Parathyroid adenoma (tissue), 2 donors: Measurements from ENCODE around the gene GRK2.
A peak's percentile ranks its signal among the peaks of the same experiment; 100 is the strongest.
"Not testable (repeated sequence)": the region's sequence is repeated elsewhere in the genome, so short reads cannot be mapped to it uniquely, and the experiment has no call there.

Experiments used
- H2AFZ ChIP-seq: fragments of 300-600 bp; sonication (generic); one replicate; pipeline ENCODE4 v1.7.0; 2017; ENCODE audit warnings: antibody characterized with exemption, mild to moderate bottlenecking
- H3K27ac ChIP-seq: fragments of 300-600 bp; sonication (generic); one replicate; pipeline ENCODE4 v1.7.0; 2017
- H3K27me3 ChIP-seq: fragments of 300-600 bp; sonication (generic); one replicate; pipeline ENCODE4 v1.7.0; 2017; ENCODE audit warnings: low read length; ENCODE audit not compliant: control insufficient read depth, insufficient read depth
- H3K36me3 ChIP-seq: fragments of 300-600 bp; sonication (generic); one replicate; pipeline ENCODE4 v1.7.0; 2017; ENCODE audit warnings: low read length; ENCODE audit not compliant: control insufficient read depth, insufficient read depth
- H3K4me1 ChIP-seq: fragments of 300-600 bp; sonication (generic); one replicate; pipeline ENCODE4 v1.7.0; 2017; ENCODE audit warnings: control low read depth
- H3K4me2 ChIP-seq: fragments of 300-600 bp; sonication (generic); one replicate; pipeline ENCODE4 v1.7.0; 2017; ENCODE audit warnings: low read length
- H3K4me3 ChIP-seq: fragments of 300-600 bp; sonication (generic); one replicate; pipeline ENCODE4 v1.7.0; 2017; ENCODE audit warnings: low read depth, low read length
- H3K79me2 ChIP-seq: fragments of 300-600 bp; sonication (generic); one replicate; pipeline ENCODE4 v1.7.0; 2017; ENCODE audit warnings: control low read depth
- H3K9ac ChIP-seq: fragments of 300-600 bp; sonication (generic); one replicate; pipeline ENCODE4 v1.7.0; 2017; ENCODE audit warnings: mild to moderate bottlenecking
- H3K9me3 ChIP-seq: fragments of 300-600 bp; sonication (generic); one replicate; pipeline ENCODE4 v1.7.0; 2017; ENCODE audit warnings: low read length; ENCODE audit not compliant: control insufficient read depth
- CTCF ChIP-seq: fragments of 300-600 bp; sonication (generic); IDR thresholded peaks from one replicate; pipeline ENCODE4 v1.7.0; 2017; ENCODE audit warnings: antibody characterized with exemption, mild to moderate bottlenecking
- donor health status: primary hyperparathyroidism.

The GRK2 gene

GRCh38 chr11:67316882-67317204 is 50.6 kb downstream of the GRK2 start:
- Histone ChIP-seq H3K4me3 (peak overlapping the region; percentile 91), H3K27ac (peak overlapping the region; percentile 83), H3K4me2 (peak overlapping the region; percentile 89), H3K36me3 (no peaks in the 10 kb centered on the region), H3K9me3 (no peaks in the 10 kb centered on the region), H2AFZ (peak overlapping the region; percentile 93), H3K27me3 (no peaks in the 10 kb centered on the region), H3K9ac (no peak overlapping the region), H3K79me2 (peaks cover 14% of the 10 kb centered on the region), H3K4me1 (peaks cover 4% of the 10 kb centered on the region)
- no peak for TF ChIP-seq CTCF

- peak overlapping the region; percentile 91 for H3K4me3 ChIP-seq
Measured at GRCh38 chr11:67317205-67317887, 51.1 kb downstream of the GRK2 start.

GRCh38 chr11:67317888-67318555 is 51.7 kb downstream of the GRK2 start:
- Histone ChIP-seq H3K4me1 (peaks cover 4% of the 10 kb centered on the region), H2AFZ (peak overlapping the region; percentile 93), H3K27ac (peak overlapping the region; percentile 83), H3K9me3 (no peaks in the 10 kb centered on the region), H3K27me3 (no peaks in the 10 kb centered on the region), H3K36me3 (no peaks in the 10 kb centered on the region), H3K9ac (no peak overlapping the region), H3K4me3 (peak overlapping the region; percentile 91), H3K4me2 (peak overlapping the region; percentile 89), H3K79me2 (peaks cover 16% of the 10 kb centered on the region)
- TF ChIP-seq CTCF: no peak

More at GRCh38 chr11:67317205-67317887, 51.1 kb downstream of the GRK2 start:
- Histone ChIP-seq H3K36me3 (no peaks in the 10 kb centered on the region), H3K9ac (no peak overlapping the region), H3K27ac (peak overlapping the region; percentile 83), H3K4me1 (peaks cover 4% of the 10 kb centered on the region), H3K4me2 (peak overlapping the region; percentile 89), H3K27me3 (no peaks in the 10 kb centered on the region), H3K79me2 (peaks cover 14% of the 10 kb centered on the region), H3K9me3 (no peaks in the 10 kb centered on the region), H2AFZ (peak overlapping the region; percentile 93)
- TF ChIP-seq CTCF: peak; percentile 92

GRCh38 chr11:67318876-67319275 is 52.6 kb downstream of the GRK2 start:
- peaks cover 16% of the 10 kb centered on the region for H3K79me2 ChIP-seq
- H3K4me1 ChIP-seq, H3K27me3 ChIP-seq, H3K9ac ChIP-seq, H3K9me3 ChIP-seq, H3K27ac ChIP-seq, H3K36me3 ChIP-seq, H2AFZ ChIP-seq: not testable (repeated sequence)
- H3K4me3 ChIP-seq: peak overlapping the region; percentile 91
- H3K4me2 ChIP-seq: peak overlapping the region; percentile 89

GRCh38 chr11:67320011-67320410 is 53.7 kb downstream of the GRK2 start:
- Histone ChIP-seq H3K79me2 (peaks cover 16% of the 10 kb centered on the region), H3K27ac (no peak overlapping the region), H3K9ac (no peak overlapping the region), H2AFZ (no peak overlapping the region), H3K4me2 (no peak overlapping the region), H3K4me1 (peaks cover 4% of the 10 kb centered on the region), H3K36me3 (no peaks in the 10 kb centered on the region), H3K27me3 (no peaks in the 10 kb centered on the region), H3K9me3 (no peaks in the 10 kb centered on the region), H3K4me3 (no peak overlapping the region)
- TF ChIP-seq CTCF: no peak
